Measurements from ENCODE around the gene SMC4. TPM values are rescaled to one million over a fixed set of nuclear protein-coding genes. Genes with fewer than 3 reads are reported as not detected.

The SMC4 gene
- total RNA-seq, 1 experiment from 2014 or later = 183 TPM

DNA sequence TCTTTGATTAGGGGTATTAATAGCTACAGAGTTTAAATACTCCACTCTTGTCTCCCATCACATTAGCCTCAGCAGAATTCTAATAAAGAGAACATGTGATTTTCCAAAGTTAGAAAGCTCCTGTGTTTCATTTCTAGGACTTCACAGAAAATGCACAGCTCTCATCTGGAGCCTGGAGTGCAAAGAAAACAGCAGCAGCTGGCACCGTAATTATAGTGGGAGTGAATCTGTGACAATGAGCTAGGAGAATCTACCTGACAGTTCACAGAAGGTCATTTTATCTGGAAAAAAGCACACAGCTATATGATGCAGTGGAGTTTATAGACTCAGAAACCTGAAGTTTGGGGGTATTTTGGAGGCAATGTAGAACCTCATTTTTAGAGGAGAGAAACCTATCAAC, 55.5 kb downstream of the SMC4 start:
- Histone ChIP-seq H3K27me3 (ENCODE audit: low read length) (no peaks in the 10 kb centered on the region), H3K4me1 (ENCODE audit: insufficient read depth, low read length) (peaks cover 16% of the 10 kb centered on the region; the same call in 1 of the 2 replicates), H3K4me3 (ENCODE audit: low read length) (no peak overlapping the region), H3K4me2 (ENCODE audit: low read length) (no peak overlapping the region), H3K36me3 (ENCODE audit: low read depth, low read length) (no peaks in the 10 kb centered on the region), H4K20me1 (ENCODE audit: low read length) (no peaks in the 10 kb centered on the region), H3F3A (ENCODE audit: low read length, unreplicated experiment) (no peaks in the 10 kb centered on the region), H2AFZ (ENCODE audit: low read length) (no peak overlapping the region), H3K27ac (ENCODE audit: low read length) (no peak overlapping the region), H3K9me2 (replicated peaks; ENCODE audit: low read length) (no peaks in the 10 kb centered on the region), H3K79me2 (ENCODE audit: low read length) (no peaks in the 10 kb centered on the region), H3K9me3 (ENCODE audit: low read length) (no peaks in the 10 kb centered on the region), H3K9ac (ENCODE audit: low read length) (no peak overlapping the region)
- no peak for DNase-seq
- POLR2A ChIA-PET (ENCODE audit: unreplicated experiment) = no interaction called here
- intact Hi-C loops (cut with micrococcal nuclease) = no loop called here
- no peak for ATAC-seq
- CTCF ChIA-PET = no interaction called here
- TF ChIP-seq EZH2phosphoT487 (IDR thresholded peaks at IDR 0.05; ENCODE audit: borderline replicate concordance, low read length) = no peak
- TF ChIP-seq EZH2 (IDR thresholded peaks at IDR 0.05; ENCODE audit: low read length, unreplicated experiment) = no peak
- TF ChIP-seq, protein P1, sequence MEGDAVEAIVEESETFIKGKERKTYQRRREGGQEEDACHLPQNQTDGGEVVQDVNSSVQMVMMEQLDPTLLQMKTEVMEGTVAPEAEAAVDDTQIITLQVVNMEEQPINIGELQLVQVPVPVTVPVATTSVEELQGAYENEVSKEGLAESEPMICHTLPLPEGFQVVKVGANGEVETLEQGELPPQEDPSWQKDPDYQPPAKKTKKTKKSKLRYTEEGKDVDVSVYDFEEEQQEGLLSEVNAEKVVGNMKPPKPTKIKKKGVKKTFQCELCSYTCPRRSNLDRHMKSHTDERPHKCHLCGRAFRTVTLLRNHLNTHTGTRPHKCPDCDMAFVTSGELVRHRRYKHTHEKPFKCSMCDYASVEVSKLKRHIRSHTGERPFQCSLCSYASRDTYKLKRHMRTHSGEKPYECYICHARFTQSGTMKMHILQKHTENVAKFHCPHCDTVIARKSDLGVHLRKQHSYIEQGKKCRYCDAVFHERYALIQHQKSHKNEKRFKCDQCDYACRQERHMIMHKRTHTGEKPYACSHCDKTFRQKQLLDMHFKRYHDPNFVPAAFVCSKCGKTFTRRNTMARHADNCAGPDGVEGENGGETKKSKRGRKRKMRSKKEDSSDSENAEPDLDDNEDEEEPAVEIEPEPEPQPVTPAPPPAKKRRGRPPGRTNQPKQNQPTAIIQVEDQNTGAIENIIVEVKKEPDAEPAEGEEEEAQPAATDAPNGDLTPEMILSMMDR (conservative IDR thresholded peaks at IDR 0.05; ENCODE audit: low read depth, low read length) = no peak
- BruUV-seq (replicated peaks) = no TSS peak

DNA sequence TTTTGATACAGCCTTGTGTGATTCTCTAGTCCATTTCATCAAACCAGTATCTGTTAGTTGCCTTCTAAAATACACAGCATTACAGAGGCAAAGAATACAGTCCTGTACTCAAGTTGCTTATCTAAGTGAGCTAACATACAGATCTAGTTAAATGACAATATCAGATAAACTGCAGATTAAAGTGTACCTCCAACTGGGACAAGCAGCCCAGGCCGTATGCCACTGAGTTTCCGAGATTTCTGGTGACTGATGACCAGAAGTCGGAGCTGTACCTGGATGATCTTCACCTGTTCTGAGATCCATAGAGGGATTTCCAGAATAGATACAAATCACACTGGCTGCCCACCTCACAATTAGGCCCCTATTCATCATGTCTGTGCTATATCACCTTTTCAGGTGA, 56.4 kb downstream of the SMC4 start:
- intact Hi-C loops (cut with micrococcal nuclease) = no loop called here
- no peak overlapping the region for H3K27ac ChIP-seq (ENCODE audit: low read length)
- no peaks in the 10 kb centered on the region for H3F3A ChIP-seq (ENCODE audit: low read length, unreplicated experiment)
- H3K27me3 ChIP-seq (ENCODE audit: low read length) = no peaks in the 10 kb centered on the region
- no TSS peak for BruUV-seq (replicated peaks)
- no peaks in the 10 kb centered on the region for H3K9me3 ChIP-seq (ENCODE audit: low read length)
- H3K4me3 ChIP-seq (ENCODE audit: low read length) = no peak overlapping the region
- ATAC-seq (no peak), DNase-seq (no peak)
- no peaks in the 10 kb centered on the region for H3K36me3 ChIP-seq (ENCODE audit: low read depth, low read length)
- no peak overlapping the region for H3K9ac ChIP-seq (ENCODE audit: low read length)
- no peaks in the 10 kb centered on the region for H3K9me2 ChIP-seq (replicated peaks; ENCODE audit: low read length)
- H3K4me1 ChIP-seq (ENCODE audit: insufficient read depth, low read length) = peaks cover 7% of the 10 kb centered on the region; the same call in 1 of the 2 replicates
- ChIA-PET POLR2A (ENCODE audit: unreplicated experiment) (no interaction called here), CTCF (no interaction called here)
- H3K79me2 ChIP-seq (ENCODE audit: low read length) = no peaks in the 10 kb centered on the region
- no peak overlapping the region for H3K4me2 ChIP-seq (ENCODE audit: low read length)
- H4K20me1 ChIP-seq (ENCODE audit: low read length) = no peaks in the 10 kb centered on the region
- no peak overlapping the region for H2AFZ ChIP-seq (ENCODE audit: low read length)
- TF ChIP-seq, protein P1 (conservative IDR thresholded peaks at IDR 0.05; ENCODE audit: low read depth, low read length) = no peak
- no peak for TF ChIP-seq EZH2 (IDR thresholded peaks at IDR 0.05; ENCODE audit: low read length, unreplicated experiment)
- TF ChIP-seq EZH2phosphoT487 (IDR thresholded peaks at IDR 0.05; ENCODE audit: borderline replicate concordance, low read length) = no peak

DNA sequence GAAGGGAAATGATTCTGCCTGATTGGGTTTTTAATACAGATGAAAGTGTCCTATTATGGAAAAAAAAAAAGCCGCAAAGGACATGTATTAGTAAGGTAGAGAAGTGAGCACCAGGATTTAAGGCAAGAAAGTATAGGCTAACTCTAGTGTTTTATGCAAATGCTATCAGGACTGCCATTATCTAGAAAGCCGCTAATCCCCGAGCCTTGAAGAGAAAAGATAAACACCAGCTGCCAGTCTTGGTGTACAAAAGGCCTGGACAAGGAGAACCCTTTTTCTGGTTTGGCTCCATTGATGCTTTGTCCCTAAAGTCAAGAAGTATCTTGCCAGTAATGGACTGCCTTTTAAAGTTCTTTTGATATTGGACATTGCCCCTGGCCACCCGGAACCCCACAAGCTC, 58.7 kb downstream of the SMC4 start:
- Histone ChIP-seq H3K9me2 (replicated peaks; ENCODE audit: low read length) (no peaks in the 10 kb centered on the region), H4K20me1 (ENCODE audit: low read length) (no peaks in the 10 kb centered on the region), H3K4me1 (ENCODE audit: insufficient read depth, low read length) (no peaks in the 10 kb centered on the region), H3K4me2 (ENCODE audit: low read length) (no peak overlapping the region), H2AFZ (ENCODE audit: low read length) (no peak overlapping the region), H3K27ac (ENCODE audit: low read length) (no peak overlapping the region), H3K27me3 (ENCODE audit: low read length) (no peaks in the 10 kb centered on the region), H3F3A (ENCODE audit: low read length, unreplicated experiment) (no peaks in the 10 kb centered on the region), H3K4me3 (ENCODE audit: low read length) (no peak overlapping the region), H3K79me2 (ENCODE audit: low read length) (no peaks in the 10 kb centered on the region), H3K9me3 (ENCODE audit: low read length) (no peaks in the 10 kb centered on the region), H3K9ac (ENCODE audit: low read length) (no peak overlapping the region), H3K36me3 (ENCODE audit: low read depth, low read length) (no peaks in the 10 kb centered on the region)
- no TSS peak for BruUV-seq (replicated peaks)
- POLR2A ChIA-PET (ENCODE audit: unreplicated experiment) = no interaction called here
- intact Hi-C loops (cut with micrococcal nuclease) = no loop called here
- ATAC-seq (no peak), DNase-seq (no peak)
- no peak for TF ChIP-seq EZH2phosphoT487 (IDR thresholded peaks at IDR 0.05; ENCODE audit: borderline replicate concordance, low read length)
- TF ChIP-seq, protein P1 (conservative IDR thresholded peaks at IDR 0.05; ENCODE audit: low read depth, low read length) = no peak
- no peak for TF ChIP-seq EZH2 (IDR thresholded peaks at IDR 0.05; ENCODE audit: low read length, unreplicated experiment)
- CTCF ChIA-PET = no interaction called here
